GM12892 (cell line): ENCODE measurements around the gene ABCC4.
"Not testable (repeated sequence)": the region's sequence is repeated elsewhere in the genome, so short reads cannot be mapped to it uniquely, and the experiment has no call there.

Source experiments
- POLR2A ChIP-seq: IDR thresholded peaks from 2 replicates; pipeline ENCODE4 v1.6.1; 2011; ENCODE audit warnings: low read depth, low read length, control low read depth
- POLR2AphosphoS5 ChIP-seq: IDR thresholded peaks from 2 replicates; pipeline ENCODE4 v1.6.1; 2011; ENCODE audit warnings: low read depth, low read length, control low read depth
- TAF1 ChIP-seq: IDR thresholded peaks from 2 replicates; pipeline ENCODE4 v1.6.1; 2011; ENCODE audit warnings: low read depth, mild to moderate bottlenecking, control low read depth, low read length, borderline replicate concordance

GRCh38 chr13:95167003-95167402 is 134.2 kb downstream of the ABCC4 start:
- TF ChIP-seq TAF1, POLR2A, POLR2AphosphoS5: not testable (repeated sequence)
